GM19395 (cell line): Measurements from ENCODE around the gene LRRC10B.

Experiments
- ATAC-seq: cut with Tn5 transposase; IDR thresholded peaks from one replicate; pipeline ENCODE4 v1.9.1; 2021; ENCODE audit warnings: mild to moderate bottlenecking, moderate library complexity; ENCODE audit not compliant: unreplicated experiment

LRRC10B gene

DNA sequence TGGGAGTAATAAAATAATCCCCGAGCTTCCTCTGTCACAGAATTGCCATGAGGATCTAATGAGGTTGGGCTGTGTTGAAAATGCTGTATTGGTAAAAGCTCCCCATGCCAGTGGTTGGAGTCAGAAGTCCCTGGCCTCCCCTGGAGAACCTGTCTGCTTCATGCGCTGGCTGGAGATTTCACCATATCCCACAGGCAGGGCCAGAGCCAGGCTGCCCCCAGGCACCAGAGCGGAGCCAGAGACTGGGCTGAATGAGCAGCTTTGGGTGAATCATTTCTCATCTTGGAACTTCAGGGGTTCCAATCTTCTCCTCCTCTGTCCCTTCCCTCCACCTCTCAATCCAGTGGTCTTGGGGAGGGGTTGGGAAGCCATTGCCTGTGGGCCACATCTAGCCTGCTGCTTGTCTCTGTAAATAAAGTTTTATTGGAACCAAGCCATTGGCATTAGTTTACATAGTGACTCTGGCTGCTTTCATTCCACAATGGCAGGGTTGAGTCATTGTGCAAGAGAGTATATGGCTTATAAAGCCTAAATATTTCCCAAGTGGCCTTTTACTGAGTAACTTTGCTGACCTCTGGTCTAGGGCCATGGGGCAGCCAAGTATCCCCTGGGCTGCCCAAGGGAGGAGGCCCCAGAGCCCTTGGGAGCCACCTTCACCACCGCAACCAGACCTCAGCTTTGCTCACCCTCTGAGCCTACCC, 35.2 kb downstream of the LRRC10B start:
- no peak for ATAC-seq

DNA sequence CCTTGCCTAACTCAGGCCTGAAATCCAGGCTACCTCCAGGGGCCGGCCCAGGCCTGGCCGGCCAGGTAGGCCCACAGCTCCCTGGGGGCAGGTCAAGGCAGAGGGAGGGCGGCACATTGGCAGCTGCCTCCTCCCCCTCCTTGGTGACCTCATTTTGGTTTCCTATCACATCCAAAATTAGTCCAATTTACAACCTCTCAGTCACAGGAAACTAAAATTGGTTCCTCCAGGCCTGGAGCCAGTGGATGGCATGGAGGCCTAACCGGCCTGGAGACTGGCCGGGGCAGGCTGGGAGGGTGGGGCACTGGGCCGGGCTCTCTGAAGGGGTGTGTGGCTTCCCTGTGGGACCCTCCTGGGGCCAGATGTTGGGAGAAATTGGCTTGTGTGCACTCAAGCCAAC, 35.9 kb downstream of the LRRC10B start:
- no peak for ATAC-seq

DNA sequence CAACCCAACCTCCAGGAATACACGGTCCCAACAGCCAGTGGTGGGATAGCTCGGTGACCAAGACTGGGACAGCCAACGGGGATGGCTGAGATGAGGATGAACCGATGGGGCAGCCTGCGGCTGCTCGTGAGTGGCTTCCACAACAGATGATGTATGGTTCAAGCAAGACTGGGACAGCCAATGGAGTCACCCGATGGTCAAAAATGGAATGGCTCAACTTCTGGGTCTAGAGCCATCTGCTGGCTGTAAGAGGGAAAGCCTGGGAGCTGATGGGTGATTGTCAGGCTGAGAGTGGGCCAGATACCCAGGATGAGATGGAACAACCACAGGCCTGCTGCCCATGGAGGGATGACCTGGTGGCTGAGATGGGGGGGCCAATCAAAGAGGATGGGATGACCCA, 36.8 kb downstream of the LRRC10B start:
- no peak for ATAC-seq

DNA sequence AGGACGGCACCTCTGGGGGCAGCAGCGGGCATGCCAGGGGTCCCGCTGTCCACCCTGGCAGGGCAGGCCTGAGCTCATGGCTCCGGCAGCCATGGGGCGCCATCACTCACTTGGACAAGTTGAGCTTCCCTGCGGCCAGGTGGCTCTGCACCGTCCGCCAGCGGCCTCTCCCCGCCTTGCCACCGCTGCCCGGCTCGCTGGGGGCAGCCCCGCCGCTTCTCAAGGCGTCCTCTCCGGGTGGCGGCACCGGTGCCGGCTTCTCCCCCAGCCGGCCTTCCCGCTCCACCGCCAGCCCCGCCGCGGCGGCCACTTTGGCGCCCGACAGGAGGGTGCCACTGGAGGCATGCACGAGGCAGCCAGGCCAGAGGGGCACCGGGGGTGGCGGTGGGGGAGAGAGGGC, 37.4 kb downstream of the LRRC10B start:
- ATAC-seq, result no peak

DNA sequence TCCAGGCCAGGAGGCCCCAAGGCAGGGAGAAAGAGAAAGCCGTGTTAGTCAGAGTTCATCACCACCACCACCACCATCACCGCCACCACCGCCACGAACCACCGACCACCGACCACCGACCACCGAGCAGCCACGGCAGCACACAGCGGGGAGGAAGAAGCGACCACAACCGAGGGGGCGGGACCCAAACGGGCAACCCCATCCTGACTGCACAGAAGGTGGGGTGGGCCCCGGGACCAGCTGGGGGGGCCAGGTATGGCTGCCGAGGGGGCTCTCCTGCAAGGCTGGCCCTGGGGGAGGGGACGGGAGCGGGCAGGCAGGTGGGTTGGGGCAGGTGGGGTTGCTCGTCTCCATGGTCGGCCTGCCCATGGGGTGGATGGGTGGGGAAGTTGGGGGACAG, 38.1 kb downstream of the LRRC10B start:
- ATAC-seq, result no peak

DNA sequence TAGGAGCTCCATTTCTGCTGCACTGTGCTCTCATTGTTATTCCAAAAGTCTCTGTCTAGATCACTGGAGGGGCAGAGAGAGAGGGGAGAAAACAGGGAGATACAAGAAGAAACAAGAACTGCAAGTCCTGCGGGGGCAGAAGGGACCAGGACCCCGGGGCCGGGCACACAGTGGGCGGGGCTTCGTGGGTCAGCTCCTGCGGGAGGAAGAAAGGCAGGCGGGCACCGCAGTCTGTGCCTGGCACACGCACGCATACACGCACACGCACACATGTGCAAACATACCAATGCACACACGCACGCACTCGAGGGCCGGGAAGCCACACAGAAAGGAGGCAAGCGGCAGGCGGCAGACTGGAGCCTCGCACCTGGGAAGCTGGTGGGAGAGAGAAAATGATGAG, 38.7 kb downstream of the LRRC10B start:
- no peak for ATAC-seq

DNA sequence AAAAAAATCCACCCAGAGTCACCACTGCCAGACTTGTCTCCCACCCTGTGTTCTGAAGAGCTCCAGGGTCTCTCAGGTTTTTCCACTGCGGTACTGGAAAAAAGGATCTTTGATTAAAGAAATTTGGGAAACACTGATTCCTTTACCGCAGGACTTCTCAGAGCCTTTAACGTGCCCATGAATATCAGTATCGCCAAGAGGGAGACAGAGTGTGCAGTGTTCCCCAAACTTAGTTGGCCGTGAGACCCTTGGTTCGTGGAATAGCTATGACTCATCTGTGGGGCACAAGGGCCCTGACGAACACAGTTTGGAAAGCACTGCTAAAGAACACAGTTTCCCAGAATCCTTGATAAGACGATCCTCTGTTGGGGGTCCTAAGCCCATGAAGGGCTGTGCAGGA, 40.6 kb downstream of the LRRC10B start:
- ATAC-seq, result no peak

DNA sequence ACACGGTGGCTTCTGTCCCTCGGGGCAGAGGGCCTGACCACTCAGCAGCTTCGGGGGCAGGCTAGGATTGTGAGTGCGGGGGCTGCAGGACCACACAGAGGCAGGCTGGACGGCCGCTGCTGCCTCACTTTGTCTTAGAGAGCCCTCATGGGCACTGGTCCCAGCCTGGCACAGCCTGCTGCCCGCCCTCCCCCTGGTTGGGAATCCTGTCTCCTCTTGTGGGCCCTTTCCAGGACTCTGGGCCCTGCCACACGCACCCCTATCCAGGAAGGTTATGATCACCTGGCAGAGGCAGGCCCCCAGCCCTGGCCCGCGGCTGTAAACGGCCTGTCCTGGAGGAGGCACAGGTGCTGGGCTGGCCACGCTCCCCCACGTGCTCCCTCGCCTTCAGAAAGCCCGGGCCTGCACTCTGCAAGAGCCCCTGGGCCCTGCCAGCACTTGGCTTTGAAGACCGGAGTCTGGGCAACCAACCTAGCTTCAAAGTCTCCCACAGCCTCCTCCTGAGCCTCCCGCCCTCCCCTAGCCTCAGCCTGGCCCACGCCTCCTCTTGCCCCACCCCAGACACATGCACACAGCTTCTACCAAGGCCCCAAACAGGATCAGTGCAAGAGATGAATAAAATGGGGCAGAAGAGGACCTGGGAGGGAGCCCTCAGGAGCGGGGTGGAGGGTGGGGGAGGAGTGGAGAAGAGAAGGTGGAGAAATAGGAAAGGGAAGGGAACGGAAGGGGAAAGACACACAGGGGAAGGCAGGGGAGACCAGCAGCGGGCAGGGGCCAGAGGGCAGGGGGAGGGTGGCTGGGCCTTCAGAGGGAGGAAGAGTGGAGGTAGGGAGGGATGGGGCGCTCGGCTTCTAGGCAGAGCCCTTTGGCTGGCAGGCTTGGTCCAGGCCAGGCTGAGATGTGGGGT, 41.4 kb downstream of the LRRC10B start:
- no peak for ATAC-seq

DNA sequence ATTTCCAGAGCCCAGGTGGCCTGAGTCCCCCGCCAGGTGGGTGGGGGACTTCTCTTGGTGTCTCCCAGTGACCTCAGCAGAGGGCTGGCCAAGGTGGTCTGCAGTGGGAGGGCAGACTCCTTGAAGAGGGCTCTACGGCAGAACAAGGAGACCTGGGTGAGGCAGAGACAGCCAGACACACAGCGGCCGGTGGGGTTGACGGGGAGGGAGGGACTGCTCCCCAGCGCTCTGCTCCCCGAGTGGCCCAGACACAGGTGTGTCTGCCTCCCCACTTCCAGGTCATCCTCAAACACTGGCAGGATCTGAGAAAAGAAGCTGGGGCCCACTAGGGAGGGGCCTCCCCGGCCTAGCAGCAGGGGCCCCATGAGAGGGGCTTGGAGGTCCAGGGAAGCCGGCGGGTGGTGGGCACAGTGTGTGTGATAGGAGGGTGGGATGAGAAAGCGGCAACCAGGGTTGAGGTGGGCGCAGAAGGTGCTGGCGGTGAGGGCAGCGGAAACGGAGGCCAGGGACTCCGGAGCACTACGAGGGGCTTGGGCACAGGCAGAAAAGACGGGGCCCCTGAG, 42.2 kb downstream of the LRRC10B start:
- no peak for ATAC-seq

DNA sequence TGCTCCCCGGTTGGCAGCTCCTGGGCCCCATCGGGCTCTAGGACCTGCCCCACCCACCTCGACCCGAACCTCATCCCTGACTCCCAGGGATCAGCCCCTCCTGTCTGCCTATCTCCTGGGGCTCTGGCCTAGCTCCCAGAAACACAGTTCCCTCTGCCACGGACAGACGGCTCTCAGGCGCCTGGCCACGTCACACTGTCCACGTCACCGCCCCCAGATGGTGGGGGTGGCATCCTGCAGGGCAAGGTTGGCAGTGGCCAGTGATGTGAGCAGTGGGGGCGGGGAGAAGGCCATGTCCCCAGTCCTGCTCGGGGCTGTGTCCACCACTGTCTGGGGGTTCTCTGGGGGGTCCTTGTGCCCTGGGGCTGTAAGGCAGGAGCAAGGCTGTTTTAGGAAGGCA, 43.1 kb downstream of the LRRC10B start:
- no peak for ATAC-seq

DNA sequence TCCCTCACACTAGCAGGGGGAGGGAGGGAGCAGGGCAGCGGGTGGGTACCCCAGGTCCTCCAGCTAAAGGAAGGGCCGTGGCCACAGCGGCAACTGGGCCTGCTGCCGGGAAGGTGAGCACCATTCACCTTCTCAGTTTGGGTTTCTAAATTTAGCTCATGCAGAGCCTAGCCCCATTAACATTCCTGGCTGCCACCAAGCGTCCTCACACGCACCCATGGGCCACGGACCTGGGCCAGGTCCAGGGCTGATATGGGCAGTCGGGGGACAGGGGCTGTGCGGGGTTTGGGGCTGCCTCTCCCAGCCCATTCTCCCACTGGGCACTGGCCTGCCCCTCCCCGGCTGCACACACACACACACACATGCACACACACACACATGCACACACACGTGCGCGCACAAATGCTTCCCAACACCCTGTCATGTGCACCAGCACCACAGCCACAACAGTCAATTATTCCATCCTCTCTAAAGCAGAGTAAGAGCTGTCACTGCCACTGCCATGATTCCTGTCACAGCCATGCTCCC, 43.6 kb downstream of the LRRC10B start:
- no peak for ATAC-seq

DNA sequence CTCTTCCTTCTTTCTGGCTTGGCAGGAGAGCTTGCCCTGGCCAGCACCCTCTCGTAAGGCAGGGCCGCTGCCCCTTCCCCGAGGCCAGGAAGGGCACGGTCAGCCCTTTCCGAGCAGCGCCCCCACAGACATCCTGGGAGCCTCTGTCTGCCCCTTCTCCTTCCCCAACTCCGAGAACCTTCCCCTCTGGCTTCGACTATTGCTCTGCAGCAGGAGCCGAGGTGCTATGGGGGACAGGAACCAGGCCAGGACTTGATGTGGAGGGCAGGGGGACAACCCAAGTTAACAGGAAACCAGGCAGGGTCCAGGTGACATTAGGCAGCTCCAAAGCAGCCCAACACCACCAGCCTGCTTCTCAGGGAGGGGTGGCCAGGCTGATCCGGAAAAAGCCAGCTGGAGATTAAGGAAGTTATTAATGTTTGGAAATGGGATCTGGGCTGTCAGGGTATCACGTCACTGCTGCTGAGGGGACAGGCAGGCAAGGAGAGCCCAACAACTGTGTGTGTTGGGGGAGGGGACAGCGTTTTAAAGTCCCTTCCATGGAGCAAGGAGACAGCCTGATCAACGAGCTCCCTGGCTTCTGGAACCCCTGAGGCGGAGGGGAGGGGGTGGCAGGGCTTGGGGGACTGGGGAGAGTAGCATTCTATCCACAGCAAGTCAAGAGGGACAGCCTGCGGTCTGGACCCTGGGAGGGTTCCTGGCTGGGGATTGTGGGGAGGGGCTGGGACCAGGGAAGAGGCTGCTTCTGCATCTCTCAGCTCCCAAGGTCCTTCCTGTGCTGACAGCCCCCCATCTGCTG, 45.0 kb downstream of the LRRC10B start:
- ATAC-seq, result no peak

DNA sequence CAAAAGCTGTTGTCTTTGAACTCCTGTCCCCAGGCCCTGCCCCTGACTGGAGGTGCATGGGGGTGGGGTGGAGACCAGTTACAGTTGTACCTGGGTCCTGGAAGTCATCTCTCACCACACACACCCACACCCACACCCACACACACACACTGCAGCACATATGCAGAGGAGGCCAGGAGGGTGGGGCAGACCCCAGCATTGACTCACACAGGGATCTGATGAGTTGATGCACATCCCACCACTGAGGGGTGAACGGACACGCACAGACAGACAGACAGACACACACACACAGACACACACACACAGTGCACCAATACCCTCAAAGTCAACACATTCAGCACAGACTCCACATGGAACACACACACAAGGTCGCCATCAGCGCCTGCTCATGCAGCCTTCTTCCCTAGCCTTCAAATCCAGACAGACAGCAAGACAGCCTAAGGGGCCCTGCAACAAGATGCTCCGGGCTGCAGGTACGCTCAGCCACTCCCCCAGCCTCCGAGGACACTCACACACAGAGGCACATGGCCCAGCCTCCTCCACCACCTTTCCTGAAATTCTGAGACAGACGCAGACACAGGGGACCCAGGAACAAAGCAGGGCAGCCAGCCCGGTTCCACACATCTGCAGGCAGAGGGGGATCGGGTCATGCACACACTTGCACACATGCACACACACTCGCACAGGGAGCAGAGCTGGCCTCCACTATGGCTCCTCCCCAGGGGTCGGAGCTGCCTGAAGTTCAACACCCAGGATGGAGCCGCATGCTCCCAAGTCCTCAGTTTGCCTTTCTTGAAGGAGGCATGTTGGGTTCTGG, 45.8 kb downstream of the LRRC10B start:
- no peak for ATAC-seq

DNA sequence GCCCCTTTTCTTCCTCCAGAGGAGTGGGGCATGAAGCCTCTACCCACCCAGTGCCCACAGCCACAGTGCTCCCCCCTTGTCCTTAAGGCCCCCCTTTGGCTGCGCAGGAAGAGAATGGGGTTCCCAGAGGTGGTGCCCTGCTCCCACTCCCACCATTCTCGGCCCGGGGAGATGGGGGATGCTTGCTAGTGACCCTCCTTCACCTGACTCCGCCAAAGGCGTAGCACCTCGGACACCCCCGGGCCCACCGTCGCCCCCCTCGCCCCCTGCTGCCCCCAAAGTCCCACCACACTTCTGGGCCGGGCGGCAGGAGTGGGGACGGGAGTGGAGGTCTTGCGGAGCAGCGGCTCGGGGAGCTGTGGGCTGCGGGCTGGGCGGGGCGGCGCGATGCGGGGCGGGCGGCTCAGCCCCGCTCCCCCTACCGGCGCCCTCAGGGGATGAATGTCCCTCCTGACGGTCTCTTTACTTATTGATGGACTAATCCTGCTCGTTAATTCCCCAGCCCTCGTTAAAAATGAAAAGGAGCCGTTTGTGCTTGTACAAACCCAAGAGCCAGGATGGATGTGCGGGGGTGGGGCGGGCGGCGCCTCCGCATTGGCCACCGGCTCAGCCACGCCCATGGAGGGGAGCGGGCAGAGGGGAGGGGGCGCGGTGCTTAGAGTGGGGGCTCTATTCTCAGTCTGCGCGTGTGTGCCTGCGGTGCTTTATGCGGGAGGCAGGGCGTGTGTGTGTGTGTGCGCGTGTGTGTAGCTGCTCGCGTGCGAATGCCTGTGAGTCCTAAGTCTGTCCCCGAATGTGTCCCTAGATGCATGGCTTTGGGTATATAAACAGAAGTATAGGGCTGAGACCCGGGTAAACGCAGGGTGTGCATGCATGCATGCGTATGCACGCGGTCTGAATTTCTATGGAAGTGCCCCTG, 46.8 kb downstream of the LRRC10B start:
- no peak for ATAC-seq

DNA sequence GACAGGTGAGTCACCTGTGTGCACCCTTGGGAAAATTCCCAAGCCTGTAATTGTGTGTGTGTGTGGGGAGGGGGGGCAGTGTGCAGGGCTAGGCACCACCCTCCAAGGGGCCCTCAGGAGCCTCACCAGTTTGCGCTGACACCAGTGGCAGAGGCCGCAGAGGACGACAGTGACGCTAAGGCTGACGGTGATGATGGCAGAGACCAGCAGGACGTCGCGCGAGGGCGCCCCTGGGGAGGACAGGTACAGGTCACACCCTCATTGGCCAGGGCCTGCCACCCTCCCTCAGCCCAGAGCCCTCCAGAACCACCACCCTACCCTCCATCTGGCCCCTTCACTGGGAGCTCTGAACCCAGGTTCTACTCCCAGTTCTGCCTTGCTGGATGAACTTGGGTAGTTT, 47.4 kb downstream of the LRRC10B start:
- no peak for ATAC-seq

DNA sequence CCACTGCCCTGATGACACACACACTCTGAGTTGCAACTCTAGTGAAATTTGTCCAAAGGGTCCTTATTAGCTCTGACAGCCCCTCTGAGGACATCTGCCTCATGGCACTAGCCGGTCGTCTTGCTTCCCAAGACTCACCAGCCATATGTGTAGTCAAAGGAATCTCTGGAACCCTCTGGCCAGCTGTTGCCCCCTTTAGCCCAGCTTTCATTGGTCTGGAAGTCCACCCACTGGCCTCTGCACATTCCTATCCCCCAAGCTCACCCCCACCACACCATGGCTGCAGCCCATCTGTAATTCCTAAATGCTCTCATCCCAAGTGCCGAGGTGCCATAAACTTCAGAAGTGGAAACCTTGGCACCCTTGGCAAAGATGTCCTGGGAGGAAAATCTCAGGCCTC, 48.1 kb downstream of the LRRC10B start:
- no peak for ATAC-seq
